SK-N-MC (cell line): Measurements from ENCODE around the gene CD6.

Experiments used
- EZH2 ChIP-seq: fragments of 200-600 bp; sonication (generic); IDR thresholded peaks from one replicate; pipeline ENCODE4 v1.6.1; 2017; ENCODE audit warnings: antibody characterized with exemption
- FOXP2 ChIP-seq: optimal IDR thresholded peaks from 2 replicates; pipeline ENCODE3; 2011; ENCODE audit warnings: mild to moderate bottlenecking, moderate library complexity; ENCODE audit not compliant: insufficient read depth; ENCODE audit errors: extremely low read length, control extremely low read depth
- POLR2AphosphoS5 ChIP-seq: IDR thresholded peaks from 2 replicates; pipeline ENCODE4 v1.6.1; 2012; ENCODE audit warnings: mild to moderate bottlenecking, low read depth, low read length, borderline replicate concordance

- TF ChIP-seq POLR2AphosphoS5 (no peak), EZH2 (no peak), FOXP2 (no peak)
Observed at GRCh38 chr11:60938500-60938899, 33.0 kb upstream of the CD6 start.
